Smooth muscle cell (in vitro differentiated cells): Measurements from ENCODE around the gene KRTAP5-3. TPM values are rescaled to one million over a fixed set of nuclear protein-coding genes. Genes with fewer than 3 reads are reported as not detected.

Source experiments
- DNase-seq: peaks from one replicate; lab custom pipeline; 2025; ENCODE audit not compliant: unreplicated experiment; lab: John Stamatoyannopoulos, UW
- H2AFZ ChIP-seq: fragments of 200-600 bp; sonication (generic); 2 replicates; pipeline ENCODE4 v1.6.0; 2016; ENCODE audit warnings: antibody characterized with exemption, low read depth, mild to moderate bottlenecking
- H3F3A ChIP-seq: fragments of 200-600 bp; sonication (generic); 2 replicates; pipeline ENCODE4 v1.6.0; 2017; ENCODE audit warnings: antibody characterized with exemption, low read depth
- H3K27ac ChIP-seq: fragments of 200-600 bp; sonication (generic); 2 replicates; pipeline ENCODE4 v1.5.1; 2016; ENCODE audit warnings: low read depth, mild to moderate bottlenecking
- H3K27me3 ChIP-seq: fragments of 200-600 bp; sonication (generic); 2 replicates; pipeline ENCODE4 v1.6.1; 2016; ENCODE audit warnings: low read depth, mild to moderate bottlenecking
- H3K36me3 ChIP-seq: fragments of 200-600 bp; sonication (generic); 2 replicates; pipeline ENCODE4 v1.5.1; 2016; ENCODE audit warnings: low read depth
- H3K4me1 ChIP-seq: fragments of 200-600 bp; sonication (generic); 2 replicates; pipeline ENCODE4 v1.5.1; 2016; ENCODE audit warnings: low read depth
- H3K4me2 ChIP-seq: fragments of 200-600 bp; sonication (generic); 2 replicates; pipeline ENCODE4 v1.6.0; 2016; ENCODE audit warnings: mild to moderate bottlenecking
- H3K4me3 ChIP-seq: fragments of 200-600 bp; sonication (generic); 2 replicates; pipeline ENCODE4 v1.5.1; 2016; ENCODE audit warnings: mild to moderate bottlenecking
- H3K79me2 ChIP-seq: fragments of 200-600 bp; sonication (generic); 2 replicates; pipeline ENCODE4 v1.6.0; 2016; ENCODE audit warnings: low read depth, mild to moderate bottlenecking
- H3K9ac ChIP-seq: fragments of 200-600 bp; sonication (generic); 2 replicates; pipeline ENCODE4 v1.6.0; 2016; ENCODE audit warnings: low read depth
- H3K9me3 ChIP-seq: fragments of 200-600 bp; sonication (generic); replicated peaks from 2 replicates; pipeline ENCODE4 v1.5.1; 2016; ENCODE audit warnings: low read depth
- H4K20me1 ChIP-seq: fragments of 200-600 bp; sonication (generic); 2 replicates; pipeline ENCODE4 v1.6.0; 2016; ENCODE audit warnings: low read depth
- CTCF ChIP-seq: fragments of 200-600 bp; sonication (generic); IDR thresholded peaks from 2 replicates; pipeline ENCODE4 v1.5.1; 2017; ENCODE audit warnings: borderline replicate concordance, mild to moderate bottlenecking, antibody characterized with exemption; ENCODE audit not compliant: insufficient read depth, poor library complexity, severe bottlenecking
- WGBS: methylation state at CpG from one replicate; pipeline ENCODE4 v1.1.7; 2016; ENCODE audit warnings: low lambda C conversion rate; 5-methylcytosine and 5-hydroxymethylcytosine counted together
- polyA plus RNA-seq: library from polyadenylated mRNA; unstranded; fragments of >200 nt; fragmentation: Nextera tagmentation; extraction: Ambion mirVana; gene quantifications from 2 replicates; pipeline ENCODE4 v1.2.1, GENCODE V29; 2016
- total RNA-seq: library from RNA; depleted of rRNA; stranded (reverse); fragments of >200 nt; gene quantifications from 2 replicates; pipeline ENCODE4 v1.2.3, GENCODE V29; 2014

The KRTAP5-3 gene
- total and polyA plus RNA-seq, 2 experiments from 2014 or later = not detected

GRCh38 chr11:1567721-1568100 is 40.6 kb downstream of the KRTAP5-3 start:
- Histone ChIP-seq H3K9me3 (no peaks in the 10 kb centered on the region), H2AFZ (no peak overlapping the region), H3K27me3 (peaks cover 4% of the 10 kb centered on the region), H3K79me2 (peaks cover 6% of the 10 kb centered on the region), H3K36me3 (no peaks in the 10 kb centered on the region), H3K9ac (no peak overlapping the region), H3F3A (no peaks in the 10 kb centered on the region), H3K4me1 (no peaks in the 10 kb centered on the region), H3K27ac (no peak overlapping the region), H3K4me2 (no peak overlapping the region), H4K20me1 (peaks cover 84% of the 10 kb centered on the region), H3K4me3 (no peak overlapping the region)
- no peak for TF ChIP-seq CTCF
- DNase-seq = no peak
- 84% methylated on average over 7 of the region's 7 CpGs for WGBS

GRCh38 chr11:1567052-1567720 is 41.1 kb downstream of the KRTAP5-3 start:
- H3K4me1 ChIP-seq = no peaks in the 10 kb centered on the region
- no peak overlapping the region for H3K9ac ChIP-seq
- 82% methylated on average over 13 of the region's 13 CpGs for WGBS
- H3K79me2 ChIP-seq = peaks cover 6% of the 10 kb centered on the region
- H3K4me2 ChIP-seq = no peak overlapping the region
- H3K4me3 ChIP-seq = no peak overlapping the region
- no peaks in the 10 kb centered on the region for H3K27me3 ChIP-seq
- no peaks in the 10 kb centered on the region for H3K36me3 ChIP-seq
- no peaks in the 10 kb centered on the region for H3F3A ChIP-seq
- TF ChIP-seq CTCF = no peak
- no peak overlapping the region for H2AFZ ChIP-seq
- DNase-seq = no peak
- H3K27ac ChIP-seq = no peak overlapping the region
- peaks cover 90% of the 10 kb centered on the region for H4K20me1 ChIP-seq
- H3K9me3 ChIP-seq = no peaks in the 10 kb centered on the region

GRCh38 chr11:1566381-1567051 is 41.7 kb downstream of the KRTAP5-3 start:
- no peak overlapping the region for H3K4me2 ChIP-seq

More at GRCh38 chr11:1566381-1567051, 41.7 kb downstream of the KRTAP5-3 start:
- no peak for TF ChIP-seq CTCF
- Histone ChIP-seq H3K9ac (no peak overlapping the region), H3K9me3 (no peaks in the 10 kb centered on the region), H3K4me3 (no peak overlapping the region), H3K36me3 (no peaks in the 10 kb centered on the region), H4K20me1 (peaks cover 96% of the 10 kb centered on the region), H3F3A (no peaks in the 10 kb centered on the region), H3K27ac (no peak overlapping the region), H2AFZ (no peak overlapping the region), H3K4me1 (no peaks in the 10 kb centered on the region), H3K79me2 (peaks cover 6% of the 10 kb centered on the region), H3K27me3 (no peaks in the 10 kb centered on the region)
- WGBS = 86% methylated on average over 19 of the region's 20 CpGs
- no peak for DNase-seq
